ENCODE measurements around the gene VAV3.

VAV3 gene

DNA sequence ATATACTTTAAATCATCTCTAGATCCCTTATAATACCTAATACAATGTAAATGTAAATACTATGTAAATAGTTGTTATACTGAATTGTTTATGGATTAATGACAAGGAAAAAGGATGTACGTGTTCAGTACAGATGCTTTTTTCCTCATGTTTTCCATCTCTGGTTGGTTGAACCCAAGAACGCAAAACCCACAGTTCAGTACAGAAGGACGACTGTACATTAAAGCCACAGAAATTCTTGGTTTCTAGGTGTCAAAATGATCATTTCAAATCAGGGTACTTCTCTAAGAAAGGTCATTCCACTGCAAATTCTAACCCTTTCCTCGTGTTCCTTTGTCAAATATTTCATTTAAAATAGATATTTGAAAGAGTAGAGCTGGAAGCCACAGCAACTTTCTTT, 158.1 kb downstream of the VAV3 start:
- no peak overlapping the region for H3K4me3 ChIP-seq (replicated peaks; ENCODE audit: low read depth, low read length)
- TF ChIP-seq, protein P1, sequence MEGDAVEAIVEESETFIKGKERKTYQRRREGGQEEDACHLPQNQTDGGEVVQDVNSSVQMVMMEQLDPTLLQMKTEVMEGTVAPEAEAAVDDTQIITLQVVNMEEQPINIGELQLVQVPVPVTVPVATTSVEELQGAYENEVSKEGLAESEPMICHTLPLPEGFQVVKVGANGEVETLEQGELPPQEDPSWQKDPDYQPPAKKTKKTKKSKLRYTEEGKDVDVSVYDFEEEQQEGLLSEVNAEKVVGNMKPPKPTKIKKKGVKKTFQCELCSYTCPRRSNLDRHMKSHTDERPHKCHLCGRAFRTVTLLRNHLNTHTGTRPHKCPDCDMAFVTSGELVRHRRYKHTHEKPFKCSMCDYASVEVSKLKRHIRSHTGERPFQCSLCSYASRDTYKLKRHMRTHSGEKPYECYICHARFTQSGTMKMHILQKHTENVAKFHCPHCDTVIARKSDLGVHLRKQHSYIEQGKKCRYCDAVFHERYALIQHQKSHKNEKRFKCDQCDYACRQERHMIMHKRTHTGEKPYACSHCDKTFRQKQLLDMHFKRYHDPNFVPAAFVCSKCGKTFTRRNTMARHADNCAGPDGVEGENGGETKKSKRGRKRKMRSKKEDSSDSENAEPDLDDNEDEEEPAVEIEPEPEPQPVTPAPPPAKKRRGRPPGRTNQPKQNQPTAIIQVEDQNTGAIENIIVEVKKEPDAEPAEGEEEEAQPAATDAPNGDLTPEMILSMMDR (IDR thresholded peaks at IDR 0.05; ENCODE audit: low read length, missing control alignments), result no peak
- no peak for DNase-seq (ENCODE audit: low read depth)

DNA sequence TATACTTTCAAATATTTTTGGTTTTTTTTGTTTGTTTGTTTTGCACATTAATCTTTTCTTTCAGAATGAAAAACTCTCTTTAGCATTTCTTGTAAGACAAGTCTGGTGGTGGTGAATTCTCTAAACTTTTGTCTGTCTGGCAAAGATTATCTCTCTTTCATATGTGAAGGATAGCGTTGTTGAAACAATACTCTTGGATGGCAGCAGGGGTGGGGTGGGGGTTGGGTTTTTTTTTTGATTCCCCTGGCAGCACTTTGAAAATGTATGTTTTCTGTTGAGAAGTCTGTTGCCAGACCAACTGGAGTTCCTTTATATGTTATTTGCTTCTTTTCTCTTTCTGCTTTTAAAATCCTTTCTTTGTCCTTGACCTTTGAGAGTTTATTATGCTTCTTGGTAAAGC, 160.2 kb downstream of the VAV3 start:
- no peak overlapping the region for H3K4me3 ChIP-seq (replicated peaks; ENCODE audit: low read depth, low read length)
- TF ChIP-seq, protein P1 (IDR thresholded peaks at IDR 0.05; ENCODE audit: low read length, missing control alignments), result no peak
- DNase-seq (ENCODE audit: low read depth), result no peak

DNA sequence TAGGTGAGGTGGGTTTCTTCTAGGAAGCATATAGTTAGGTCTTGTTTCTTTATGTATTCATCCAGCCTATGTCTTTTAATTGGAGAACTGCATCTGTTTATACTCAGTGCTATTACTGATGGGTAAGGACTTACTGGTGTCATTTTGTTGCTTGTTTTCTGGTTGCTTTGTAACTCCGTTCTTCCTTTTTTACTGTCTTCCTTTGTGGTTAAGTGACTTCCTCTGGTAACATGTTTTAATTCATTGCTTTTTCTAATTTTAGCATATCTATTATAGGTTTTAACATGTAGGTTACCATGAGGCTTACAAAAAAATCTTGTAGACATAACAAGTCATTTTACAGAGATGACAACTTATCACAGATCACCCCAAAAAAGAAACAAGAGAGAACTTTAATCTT, 160.8 kb downstream of the VAV3 start:
- DNase-seq (ENCODE audit: low read depth), result no peak
- TF ChIP-seq, protein P1 (IDR thresholded peaks at IDR 0.05; ENCODE audit: low read length, missing control alignments), result no peak
- H3K4me3 ChIP-seq (replicated peaks; ENCODE audit: low read depth, low read length), result no peak overlapping the region

DNA sequence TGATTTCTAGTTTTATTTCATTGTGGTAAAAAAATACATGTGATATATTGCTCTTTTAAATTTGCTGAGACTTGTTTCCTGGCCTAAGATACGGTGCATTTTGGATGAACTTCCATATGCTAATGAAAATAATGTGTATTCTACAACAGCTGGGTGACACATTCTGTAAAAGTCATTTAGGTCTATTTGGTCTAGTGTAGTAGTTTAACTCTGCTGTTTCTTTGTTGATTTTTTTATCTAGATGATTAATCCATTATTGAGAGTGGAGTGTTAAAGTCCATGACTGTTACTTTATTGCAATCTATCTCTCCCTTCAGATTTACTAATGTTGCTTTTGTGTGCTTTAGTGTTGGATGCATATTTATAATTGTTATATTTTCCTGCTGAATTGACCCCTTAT, 161.4 kb downstream of the VAV3 start:
- no peak for DNase-seq (ENCODE audit: low read depth)
- H3K4me3 ChIP-seq (replicated peaks; ENCODE audit: low read depth, low read length), result no peak overlapping the region
- TF ChIP-seq, protein P1 (IDR thresholded peaks at IDR 0.05; ENCODE audit: low read length, missing control alignments), result no peak

DNA sequence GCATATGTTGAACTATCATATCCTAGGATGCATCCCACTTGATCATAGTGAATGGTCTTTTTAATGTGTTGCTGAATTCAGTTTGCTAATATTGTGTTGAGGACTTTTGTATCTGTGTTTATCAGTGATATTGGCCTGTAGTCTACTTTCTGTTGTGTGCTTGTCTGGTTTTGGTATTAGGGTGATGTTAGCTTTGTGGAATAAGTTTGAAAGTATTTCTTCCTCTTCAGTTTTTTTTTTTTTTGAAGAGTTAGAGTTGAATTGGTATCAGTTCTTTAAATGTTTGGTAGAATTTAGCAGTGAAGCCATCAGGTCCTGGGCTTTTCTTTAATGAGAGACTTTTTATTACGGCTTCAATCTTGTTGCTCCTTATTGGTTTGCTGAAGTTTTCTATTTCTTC, 162.3 kb downstream of the VAV3 start:
- DNase-seq (ENCODE audit: low read depth), result no peak
- H3K4me3 ChIP-seq (replicated peaks; ENCODE audit: low read depth, low read length), result no peak overlapping the region
- TF ChIP-seq, protein P1 (IDR thresholded peaks at IDR 0.05; ENCODE audit: low read length, missing control alignments), result no peak

DNA sequence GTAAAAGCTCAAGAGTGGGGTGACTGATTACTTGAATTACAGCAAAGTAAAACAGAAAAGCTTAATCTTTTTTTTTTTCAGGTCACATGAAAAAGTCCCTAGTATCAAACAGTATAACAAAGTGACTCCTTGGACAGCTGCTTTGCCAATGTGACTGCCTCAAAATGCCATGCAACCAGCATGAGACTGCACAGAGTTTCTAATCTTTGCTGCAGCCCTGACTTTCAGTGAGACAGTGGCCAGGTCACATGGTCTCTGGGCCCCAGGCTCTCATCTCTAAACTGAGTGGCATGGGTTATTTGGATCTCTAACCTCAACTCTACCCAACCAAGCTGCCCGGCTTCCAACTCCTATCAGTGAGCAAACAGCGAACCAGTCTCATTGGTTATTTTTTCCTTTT, 169.0 kb downstream of the VAV3 start:
- no peak overlapping the region for H3K4me3 ChIP-seq (replicated peaks; ENCODE audit: low read depth, low read length)
- no peak for DNase-seq (ENCODE audit: low read depth)
- TF ChIP-seq, protein P1 (IDR thresholded peaks at IDR 0.05; ENCODE audit: low read length, missing control alignments), result no peak

DNA sequence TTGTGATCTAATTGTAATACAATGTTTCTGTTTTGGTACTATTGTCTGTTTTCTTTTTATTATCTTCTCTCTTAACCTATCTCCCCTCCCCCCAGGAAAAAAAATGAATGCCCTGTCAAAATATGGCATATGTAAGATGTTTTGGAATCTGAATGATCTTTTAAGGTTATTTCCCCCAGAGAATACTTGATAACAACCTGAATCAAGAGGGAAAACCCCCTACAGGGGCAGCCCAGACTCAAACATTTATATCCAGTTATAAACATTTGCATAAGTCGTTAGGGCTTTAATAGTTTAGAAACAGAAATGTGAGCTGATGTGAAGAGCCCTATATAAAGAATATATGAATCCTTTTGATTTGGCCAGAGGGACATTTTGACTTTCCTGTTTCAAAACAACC, 169.5 kb downstream of the VAV3 start:
- H3K4me3 ChIP-seq (replicated peaks; ENCODE audit: low read depth, low read length), result no peak overlapping the region
- DNase-seq (ENCODE audit: low read depth), result no peak
- TF ChIP-seq, protein P1 (IDR thresholded peaks at IDR 0.05; ENCODE audit: low read length, missing control alignments), result no peak
